ENCODE measurements around the gene KLK11. TPM values are rescaled to one million over a fixed set of nuclear protein-coding genes. Genes with fewer than 3 reads are reported as not detected.

The KLK11 gene
- total and polyA plus RNA-seq, 2 donors (not counting 3 experiments of a cell fraction or from before 2014, with no cell fraction given), result not detected

DNA sequence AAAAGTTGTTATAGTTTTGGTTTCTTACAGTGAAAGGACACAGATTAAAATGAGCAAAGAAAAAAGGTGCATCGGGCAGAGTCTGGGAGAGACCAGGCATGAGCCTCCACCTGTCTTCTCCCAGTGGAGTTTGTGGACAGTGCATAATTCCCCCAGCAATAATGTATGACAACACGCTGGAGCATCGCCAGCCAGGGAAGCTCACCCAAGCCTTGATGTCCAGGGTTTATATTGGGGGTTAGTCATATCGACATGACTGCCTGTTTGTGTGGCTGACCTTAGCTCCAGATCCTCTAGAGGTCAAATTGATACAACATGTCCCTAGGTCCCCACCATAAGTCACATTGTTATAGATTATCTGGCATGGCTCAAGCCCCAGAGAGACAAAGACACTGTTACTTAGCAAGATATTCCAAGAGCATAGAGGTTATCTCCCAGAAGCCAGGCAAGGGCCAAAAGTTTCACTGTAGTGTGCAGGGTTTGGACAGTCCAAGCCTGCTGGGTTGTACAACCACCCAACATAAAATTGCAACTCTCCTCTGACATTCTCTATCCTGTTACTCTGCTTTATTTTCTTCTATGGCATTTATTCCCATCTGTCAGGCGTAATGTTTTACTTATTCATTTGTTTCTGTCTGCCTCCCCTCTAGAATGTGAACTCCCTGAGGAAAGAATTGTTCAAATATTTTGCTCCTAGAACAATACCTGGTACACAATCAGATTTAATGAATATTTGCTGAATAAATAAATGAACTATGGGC, 44.1 kb upstream of the KLK11 start:
- H3K27me3 ChIP-seq (ENCODE audit: control insufficient read depth in 2 of 2, insufficient read depth in 2 of 2, low read length in 2 of 2), result no peaks in the 10 kb centered on the region
- no peaks in the 10 kb centered on the region for H3K36me3 ChIP-seq (ENCODE audit: control insufficient read depth in 2 of 2, extremely low read depth in 1 of 2, insufficient read depth in 2 of 2, low read length in 2 of 2)
- H3K27ac ChIP-seq (ENCODE audit: insufficient read depth, low read depth, low read length), result no peak overlapping the region
- CTCF ChIA-PET, result no interaction called here
- BruUV-seq (replicated peaks), result no TSS peak
- POLR2A ChIA-PET, result no interaction called here
- FAIRE-seq (no peak), DNase-seq (ENCODE audit: low read depth, low spot score) (no peak)
- no peaks in the 10 kb centered on the region for H3K9me1 ChIP-seq (replicated peaks; ENCODE audit: control insufficient read depth, extremely low read depth, insufficient read depth, low read length)
- no peak overlapping the region for H3K4me2 ChIP-seq (ENCODE audit: insufficient read depth, low read length)
- H3K4me1 ChIP-seq (ENCODE audit: control insufficient read depth, extremely low read depth, insufficient read depth, low read length), result no peaks in the 10 kb centered on the region
- TF ChIP-seq CTCF (IDR thresholded peaks at IDR 0.05; ENCODE audit: extremely low read depth in 1 of 2, insufficient read depth in 1 of 2, low read depth in 1 of 2, low read length in 2 of 2), result no peak
- no peak for TF ChIP-seq FOS (IDR thresholded peaks at IDR 0.05; ENCODE audit: borderline replicate concordance, insufficient read depth, low read length)
- TF ChIP-seq MYC (IDR thresholded peaks at IDR 0.05; ENCODE audit: low read depth, low read length), result no peak
- no peak for TF ChIP-seq MAX (IDR thresholded peaks at IDR 0.05; ENCODE audit: insufficient read depth, insufficient read length)
- no peak for TF ChIP-seq POLR2A (IDR thresholded peaks at IDR 0.05; ENCODE audit: low read depth, low read length)
- TF ChIP-seq GATA2 (IDR thresholded peaks at IDR 0.05; ENCODE audit: insufficient read depth, insufficient read length, low read depth, low read length), result no peak
- H3K79me2 ChIP-seq (ENCODE audit: control insufficient read depth, insufficient read depth, low read length), result no peaks in the 10 kb centered on the region
- dilution Hi-C loops (cut with MboI; ENCODE audit: extremely low pct_ligation_motif_present, low sequenced_read_pairs), result no loop called here
- no peaks in the 10 kb centered on the region for H3K9me3 ChIP-seq (replicated peaks; ENCODE audit: control insufficient read depth, insufficient read depth, low read length)
- H2AFZ ChIP-seq (ENCODE audit: low read depth, low read length), result no peak overlapping the region
- no peak overlapping the region for H3K4me3 ChIP-seq (replicated peaks in 1 of 3; ENCODE audit: insufficient read depth in 1 of 3, low read depth in 1 of 3, low read length in 3 of 3)
- intact Hi-C loops (cut with micrococcal nuclease), result no loop called here
- H4K20me1 ChIP-seq (replicated peaks; ENCODE audit: control insufficient read depth, extremely low read depth, insufficient read depth, low read length), result no peaks in the 10 kb centered on the region
- H3K9ac ChIP-seq (replicated peaks; ENCODE audit: extremely low read depth, insufficient read depth, low read length), result no peak overlapping the region
